Measurements from ENCODE around the gene KLF17.

KLF17 gene

GRCh38 chr1:44118682-44119081 is at the start of gene KLF17:
TSS of gene KLF17 (plus strand) at chr1:44118821. CDS start at chr1:44118908, 87 bp downstream.
- in situ Hi-C loops (cut with MboI; ENCODE audit: low sequenced_read_pairs): no loop called here

- in situ Hi-C loops (cut with MboI; ENCODE audit: low sequenced_read_pairs): no loop called here
Observed at GRCh38 chr1:44071461-44071860, 47.2 kb upstream of the KLF17 start.

DNA sequence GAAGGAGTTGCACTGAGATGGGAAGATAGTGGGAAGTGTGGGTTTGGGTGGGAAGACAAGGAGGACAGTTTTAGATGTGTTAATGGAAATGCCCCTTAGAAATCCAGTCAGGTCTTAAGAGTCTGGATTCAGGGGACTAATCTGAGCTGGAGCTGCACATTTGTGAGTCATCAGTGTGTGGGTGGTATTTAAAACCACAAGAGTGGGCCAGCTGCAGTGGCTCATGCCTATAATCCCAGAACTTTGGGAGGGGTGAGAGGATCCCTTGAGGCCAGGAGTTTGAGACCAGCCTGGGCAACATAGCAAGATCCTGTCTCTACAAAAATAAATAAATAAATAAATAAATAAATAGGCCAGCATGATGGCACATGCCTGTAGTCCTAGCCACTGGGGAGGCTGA is 46.4 kb upstream of the KLF17 start:
- in situ Hi-C loops (cut with MboI; ENCODE audit: low sequenced_read_pairs): no loop called here

GRCh38 chr1:44072821-44073220 is 45.8 kb upstream of the KLF17 start:
- in situ Hi-C loops (cut with MboI; ENCODE audit: low sequenced_read_pairs): no loop called here

- in situ Hi-C loops (cut with MboI; ENCODE audit: low sequenced_read_pairs): no loop called here
Observed at GRCh38 chr1:44073528-44073927, 45.1 kb upstream of the KLF17 start.

DNA sequence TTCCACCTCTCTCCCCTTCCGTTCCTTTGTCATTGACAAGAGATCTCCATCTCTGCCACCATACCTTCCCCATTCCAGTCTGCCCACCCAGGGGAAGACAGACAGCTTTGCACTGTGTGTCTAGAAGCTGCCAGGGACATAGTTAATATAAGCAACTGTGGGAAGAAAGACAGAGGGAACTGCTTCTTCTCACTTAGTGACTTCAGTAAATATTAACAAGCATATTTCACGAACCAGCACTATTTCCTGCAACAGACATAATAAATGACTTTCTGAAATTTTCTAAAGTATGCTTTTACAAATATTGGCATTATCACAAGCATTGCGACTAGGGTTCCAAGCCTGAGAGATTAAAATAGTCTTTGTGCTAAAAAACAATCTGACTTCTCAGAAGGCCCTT is 44.2 kb upstream of the KLF17 start:
- in situ Hi-C loops (cut with MboI; ENCODE audit: low sequenced_read_pairs): no loop called here

- in situ Hi-C loops (cut with MboI; ENCODE audit: low sequenced_read_pairs): no loop called here
Observed at GRCh38 chr1:44076066-44076465, 42.6 kb upstream of the KLF17 start.

DNA sequence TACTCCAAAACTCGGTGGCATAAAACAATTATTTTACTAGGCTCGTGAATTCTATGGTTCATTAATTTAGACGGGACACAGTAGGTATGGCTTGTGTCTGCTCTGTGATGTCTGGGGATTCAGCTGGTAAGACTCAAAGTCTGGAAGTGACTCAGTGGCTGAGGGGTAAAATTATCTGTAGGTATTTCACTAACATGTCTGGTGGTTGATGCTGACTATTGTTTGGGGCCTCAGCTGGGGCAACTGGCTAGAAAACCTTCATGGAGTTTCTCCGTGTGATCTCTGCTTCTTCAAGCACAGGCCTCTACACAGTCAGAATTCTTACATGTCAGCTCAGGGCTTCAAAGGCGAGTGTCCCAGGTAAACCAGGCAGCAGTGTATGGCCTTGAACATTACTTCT is 41.2 kb upstream of the KLF17 start:
- in situ Hi-C loops (cut with MboI; ENCODE audit: low sequenced_read_pairs): no loop called here

GRCh38 chr1:44078104-44078503 is 40.5 kb upstream of the KLF17 start:
- in situ Hi-C loops (cut with MboI; ENCODE audit: low sequenced_read_pairs): no loop called here

GRCh38 chr1:44079566-44079965 is 39.1 kb upstream of the KLF17 start:
- in situ Hi-C loops (cut with MboI; ENCODE audit: low sequenced_read_pairs): no loop called here

DNA sequence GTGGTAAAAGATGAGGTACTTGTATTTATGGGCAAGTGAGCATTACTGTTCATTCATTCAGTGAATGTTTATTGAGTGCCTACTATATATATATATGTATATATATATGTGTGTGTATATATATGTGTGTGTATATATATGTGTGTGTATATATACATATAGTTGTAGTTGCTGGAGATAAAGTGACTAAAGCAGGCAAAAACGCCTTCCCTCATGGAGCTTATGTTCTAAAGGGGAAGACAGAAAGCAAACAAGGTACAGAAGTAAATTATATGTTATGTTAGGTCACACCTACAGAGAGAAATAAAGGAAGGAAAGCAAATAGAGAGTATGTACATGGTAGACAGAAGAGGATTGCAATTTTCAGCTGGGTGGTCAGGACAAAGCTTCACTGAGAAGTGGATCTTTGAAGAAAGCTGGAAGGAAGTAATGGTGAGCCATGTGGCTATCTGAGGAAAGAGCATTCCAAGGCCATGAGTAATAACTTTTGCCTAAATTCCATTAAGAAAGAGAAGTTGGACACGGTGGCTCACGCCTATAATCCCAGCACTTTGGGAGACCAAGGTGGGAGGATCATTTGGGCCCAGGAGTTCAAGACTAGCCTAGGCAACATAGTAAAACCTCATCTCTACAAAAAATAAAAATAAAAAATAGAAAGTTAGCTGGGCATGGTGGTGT is 33.5 kb upstream of the KLF17 start:
- in situ Hi-C loops (cut with MboI; ENCODE audit: low sequenced_read_pairs): no loop called here

DNA sequence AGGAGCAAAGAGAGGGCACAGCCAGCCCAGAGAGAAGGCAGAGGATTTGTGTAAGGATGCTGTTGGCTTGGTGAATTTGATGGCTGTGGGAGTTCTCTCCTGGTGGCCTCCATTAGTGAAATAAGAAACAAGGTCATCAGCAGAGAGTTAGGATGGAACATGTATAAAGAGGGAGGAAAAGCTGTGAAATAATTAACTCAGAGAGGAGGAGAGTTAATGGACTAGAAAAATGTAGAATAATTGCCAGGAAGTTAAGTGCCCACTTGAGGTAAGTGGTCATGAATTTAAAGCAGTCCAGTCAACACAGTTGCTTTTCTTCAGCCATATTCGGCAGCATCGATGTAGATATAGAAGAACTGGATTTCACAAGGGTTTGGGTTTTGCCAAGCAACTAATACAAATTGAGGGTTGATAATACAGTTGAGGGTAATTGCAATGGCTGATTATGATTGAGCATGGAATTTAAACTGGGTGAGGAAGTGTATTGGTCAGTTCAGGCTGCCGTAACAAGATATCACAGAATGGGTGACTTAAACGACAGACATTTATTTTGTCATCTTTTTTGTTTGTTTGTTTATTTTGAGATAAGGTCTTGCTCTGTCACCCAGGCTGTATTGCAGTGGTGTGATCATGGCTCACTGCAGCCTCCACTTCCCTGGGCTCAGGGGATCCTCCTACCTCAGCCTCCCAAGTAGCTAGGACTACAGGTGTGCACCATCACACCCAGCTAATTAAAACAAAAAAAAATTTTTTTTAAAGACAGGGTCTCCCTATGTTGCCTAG is 31.7 kb upstream of the KLF17 start:
- in situ Hi-C loops (cut with MboI; ENCODE audit: low sequenced_read_pairs): no loop called here

GRCh38 chr1:44089371-44090048 is 29.1 kb upstream of the KLF17 start:
- in situ Hi-C loops (cut with MboI; ENCODE audit: low sequenced_read_pairs): no loop called here

DNA sequence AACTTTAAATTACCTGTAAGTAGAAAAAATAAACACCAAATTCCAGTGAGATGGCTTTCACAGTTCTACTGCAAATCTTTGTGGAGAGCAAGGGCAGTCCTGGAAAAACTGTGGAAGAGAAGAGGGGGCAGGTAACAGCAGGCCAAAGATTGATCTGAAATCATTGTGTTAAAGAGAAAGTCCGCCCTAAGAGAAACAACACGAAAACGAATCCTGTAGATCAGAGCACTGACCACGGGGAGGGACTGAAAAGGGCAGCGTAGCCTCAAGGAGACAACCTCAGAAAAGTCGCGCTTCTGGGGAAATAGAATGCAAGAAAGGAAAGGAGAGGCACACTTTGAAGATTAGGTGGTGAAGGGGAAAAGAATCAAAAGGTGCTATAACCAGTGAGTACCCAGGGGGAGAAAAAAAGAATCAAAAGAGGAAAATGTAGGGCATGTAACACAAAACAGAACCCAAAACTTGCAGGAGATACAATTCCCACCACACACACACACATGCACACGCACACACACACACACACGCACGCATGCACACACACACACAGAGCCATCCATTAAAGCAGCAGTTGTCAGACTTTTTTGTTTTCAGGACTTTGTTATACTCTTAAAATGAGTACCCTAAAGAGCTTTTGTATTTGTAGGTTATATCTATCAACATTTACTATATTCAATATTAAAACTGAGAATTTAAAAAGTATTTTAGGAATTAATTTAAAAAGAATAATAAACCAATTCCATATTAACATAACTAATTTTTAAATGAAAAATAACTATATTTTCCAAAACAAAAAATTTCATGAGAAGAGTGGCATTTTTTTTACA is 28.0 kb upstream of the KLF17 start:
- in situ Hi-C loops (cut with MboI; ENCODE audit: low sequenced_read_pairs): no loop called here

GRCh38 chr1:44094047-44094446 is 24.6 kb upstream of the KLF17 start:
- in situ Hi-C loops (cut with MboI; ENCODE audit: low sequenced_read_pairs): no loop called here

DNA sequence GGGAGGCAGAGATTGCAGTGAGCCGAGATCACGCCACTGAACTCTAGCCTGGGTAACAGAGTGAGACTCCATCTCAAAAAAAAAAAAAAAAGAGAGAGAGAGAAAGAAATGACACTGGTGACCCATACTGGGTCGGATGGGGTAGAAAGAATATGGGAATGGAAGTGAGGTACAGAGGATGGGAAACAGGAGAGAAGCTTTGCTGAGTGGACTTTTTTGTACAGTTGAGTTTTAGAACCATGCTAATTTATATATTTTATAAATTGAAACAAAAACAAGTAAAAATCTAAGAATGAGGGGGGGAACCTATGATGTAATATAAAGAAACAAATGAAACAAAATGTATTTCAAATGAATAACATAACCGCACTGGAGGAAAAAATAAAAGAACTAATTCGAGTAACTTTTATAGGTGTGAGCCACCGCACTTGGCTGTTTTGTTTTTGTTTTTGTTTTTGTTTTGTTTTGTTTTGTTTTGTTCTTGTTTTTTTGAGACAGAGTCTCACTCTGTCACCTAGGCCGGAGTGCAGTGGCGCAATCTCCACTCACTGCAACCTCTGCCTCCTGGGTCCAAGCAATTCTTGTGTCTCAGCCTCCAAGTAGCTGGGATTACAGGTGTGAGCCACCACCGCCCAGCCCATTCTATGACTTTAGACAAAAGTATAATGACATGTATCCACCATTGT is 18.3 kb upstream of the KLF17 start:
- in situ Hi-C loops (cut with MboI; ENCODE audit: low sequenced_read_pairs): no loop called here

GRCh38 chr1:44101328-44101727 is 17.3 kb upstream of the KLF17 start:
- in situ Hi-C loops (cut with MboI; ENCODE audit: low sequenced_read_pairs): no loop called here

- in situ Hi-C loops (cut with MboI; ENCODE audit: low sequenced_read_pairs): no loop called here
Observed at GRCh38 chr1:44103270-44104131, 15.1 kb upstream of the KLF17 start.

- in situ Hi-C loops (cut with MboI; ENCODE audit: low sequenced_read_pairs): no loop called here
Observed at GRCh38 chr1:44105810-44106209, 12.8 kb upstream of the KLF17 start.

DNA sequence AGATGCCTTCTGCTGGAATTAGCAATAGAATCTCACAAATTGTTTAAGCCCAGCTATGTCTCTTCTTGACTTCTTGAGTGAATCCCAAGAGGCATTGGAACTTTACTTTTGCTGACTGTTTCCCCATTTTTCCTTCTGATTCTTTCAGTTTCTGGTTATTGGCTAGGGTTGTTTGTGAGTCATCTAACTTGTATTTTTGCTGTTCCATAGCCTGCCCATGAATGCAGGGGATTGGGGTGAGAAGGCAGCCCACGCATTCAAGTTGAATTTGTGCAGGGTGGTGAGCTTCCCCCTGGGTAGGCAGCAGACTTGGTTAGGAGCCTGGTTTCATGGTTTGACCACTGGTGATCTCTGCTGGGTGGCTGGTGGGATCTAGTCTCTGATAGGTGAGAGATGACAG is 10.4 kb upstream of the KLF17 start:
- in situ Hi-C loops (cut with MboI; ENCODE audit: low sequenced_read_pairs): no loop called here

All from hTERT RPE-1 (cell line).